NCI-H2196 treated with DMSO at 0.1 percent for 48 hours (cell line): ENCODE data around the gene CCL24.
"Not testable (repeated sequence)": the region's sequence is repeated elsewhere in the genome, so short reads cannot be mapped to it uniquely, and the experiment has no call there.

Source experiments
- DNase-seq: peaks from one replicate; lab custom pipeline; 2025; ENCODE audit not compliant: unreplicated experiment; lab: John Stamatoyannopoulos, UW

The CCL24 gene

DNA sequence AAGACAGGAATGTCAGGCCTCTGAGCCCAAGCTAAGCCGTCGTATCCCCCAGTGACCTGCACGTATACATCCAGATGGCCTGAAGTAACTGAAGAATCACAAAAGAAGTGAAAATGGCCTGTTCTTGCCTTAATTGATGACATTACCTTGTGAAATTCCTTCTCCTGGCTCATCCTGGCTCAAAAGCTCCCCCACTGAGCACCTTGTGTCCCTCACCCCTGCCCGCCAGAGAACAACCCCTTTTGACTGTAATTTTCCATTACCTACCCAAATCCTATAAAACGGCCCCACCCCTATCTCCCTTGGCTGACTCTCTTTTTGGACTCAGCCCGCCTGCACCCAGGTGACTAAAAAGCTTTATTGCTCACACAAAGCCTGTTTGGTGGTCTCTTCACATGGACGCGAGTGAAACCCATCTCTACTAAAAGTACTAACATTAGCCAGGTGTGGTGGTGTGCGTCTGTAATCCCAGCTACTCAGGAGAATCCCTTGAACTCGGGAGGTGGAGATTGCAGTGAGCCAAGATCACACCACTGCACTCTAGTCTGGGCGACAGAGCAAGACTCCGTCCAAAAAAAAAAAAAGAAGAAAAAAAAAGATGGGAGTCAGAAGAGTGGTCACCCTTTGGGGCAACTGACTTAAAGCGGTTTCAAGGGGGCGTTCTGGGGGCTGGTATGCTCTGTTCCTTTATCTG is 25.3 kb downstream of the CCL24 start:
- DNase-seq = not testable (repeated sequence)

DNA sequence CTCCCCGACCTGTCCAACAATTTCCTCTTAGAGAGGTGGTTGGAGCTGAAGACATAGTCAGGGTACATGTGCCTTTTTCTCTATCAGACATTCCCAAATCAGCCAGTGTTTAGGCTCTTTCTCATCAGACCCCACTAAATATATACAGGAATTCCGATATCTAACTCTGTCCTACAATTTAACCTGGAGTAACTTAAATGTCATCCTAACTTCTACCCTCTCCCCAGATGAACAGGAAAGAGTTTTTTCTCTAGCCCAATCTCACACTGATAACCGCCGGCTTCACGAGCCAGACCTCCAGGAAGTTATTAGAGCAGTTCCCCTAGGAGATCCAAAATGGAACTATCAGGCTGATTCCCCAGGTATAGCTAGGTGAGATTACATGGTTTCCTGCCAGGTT is 30.5 kb downstream of the CCL24 start:
- not testable (repeated sequence) for DNase-seq

DNA sequence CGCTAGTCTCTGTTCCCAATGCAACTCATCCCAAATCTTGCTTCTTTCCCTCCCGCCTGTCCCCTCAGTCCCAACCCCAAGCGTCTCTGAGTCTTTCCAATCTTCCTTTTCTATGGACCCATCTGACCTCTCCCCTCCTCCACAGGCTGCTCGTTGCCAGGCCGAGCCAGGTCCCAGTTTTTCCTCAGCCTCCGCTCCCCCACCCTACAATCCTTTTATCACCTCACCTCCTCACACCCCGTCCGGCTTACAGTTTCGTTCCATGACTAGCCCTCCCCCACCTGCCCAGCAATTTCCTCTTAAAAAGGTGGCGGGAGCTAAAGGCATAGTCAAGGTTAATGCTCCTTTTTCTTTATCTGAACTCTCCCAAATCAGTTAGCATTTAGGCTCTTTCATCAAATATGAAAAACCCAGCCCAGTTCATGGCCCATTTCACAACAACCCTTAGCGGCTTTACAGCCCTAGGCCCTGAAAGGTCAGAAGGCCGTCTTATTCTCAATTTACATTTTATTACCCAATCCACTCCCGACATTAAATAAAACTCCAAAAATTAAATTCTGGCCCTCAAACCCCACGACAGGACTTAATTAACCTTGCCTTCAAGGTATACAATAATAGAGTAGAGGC is 32.8 kb downstream of the CCL24 start:
- not testable (repeated sequence) for DNase-seq

DNA sequence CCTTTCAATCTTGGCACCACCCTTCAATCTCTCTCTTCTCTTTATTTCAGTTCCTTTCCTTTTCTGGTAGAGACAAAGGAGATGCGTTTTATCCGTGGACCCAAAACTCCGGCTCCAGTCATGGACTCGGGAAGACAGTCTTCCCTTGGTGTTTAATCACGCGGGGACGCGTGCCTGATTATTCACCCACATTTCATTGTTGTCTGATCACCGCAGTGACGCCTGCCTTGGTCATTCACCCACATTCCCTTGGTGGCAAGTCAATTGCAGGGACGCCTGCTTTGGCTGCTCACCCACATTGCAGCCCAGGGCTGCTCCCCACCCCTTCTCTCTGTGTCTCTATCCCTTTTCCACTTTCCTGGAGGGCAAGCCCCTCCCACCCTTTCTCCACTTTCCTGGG is 34.1 kb downstream of the CCL24 start:
- not testable (repeated sequence) for DNase-seq

DNA sequence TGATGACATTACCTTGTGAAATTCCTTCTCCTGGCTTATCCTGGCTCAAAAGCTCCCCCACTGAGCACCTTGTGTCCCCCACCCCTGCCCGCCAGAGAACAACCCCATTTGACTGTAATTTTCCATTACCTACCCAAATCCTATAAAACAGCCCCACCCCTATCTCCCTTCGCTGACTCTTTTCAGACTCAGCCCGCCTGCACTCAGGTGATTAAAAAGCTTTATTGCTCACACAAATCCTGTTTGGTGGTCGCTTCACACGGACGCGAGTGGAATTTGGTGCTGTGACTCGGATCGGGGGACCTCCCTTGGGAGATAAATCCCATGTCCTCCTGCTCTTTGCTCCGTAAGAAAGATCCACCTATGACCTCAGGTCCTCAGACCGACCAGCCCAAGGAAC is 34.6 kb downstream of the CCL24 start:
- not testable (repeated sequence) for DNase-seq

DNA sequence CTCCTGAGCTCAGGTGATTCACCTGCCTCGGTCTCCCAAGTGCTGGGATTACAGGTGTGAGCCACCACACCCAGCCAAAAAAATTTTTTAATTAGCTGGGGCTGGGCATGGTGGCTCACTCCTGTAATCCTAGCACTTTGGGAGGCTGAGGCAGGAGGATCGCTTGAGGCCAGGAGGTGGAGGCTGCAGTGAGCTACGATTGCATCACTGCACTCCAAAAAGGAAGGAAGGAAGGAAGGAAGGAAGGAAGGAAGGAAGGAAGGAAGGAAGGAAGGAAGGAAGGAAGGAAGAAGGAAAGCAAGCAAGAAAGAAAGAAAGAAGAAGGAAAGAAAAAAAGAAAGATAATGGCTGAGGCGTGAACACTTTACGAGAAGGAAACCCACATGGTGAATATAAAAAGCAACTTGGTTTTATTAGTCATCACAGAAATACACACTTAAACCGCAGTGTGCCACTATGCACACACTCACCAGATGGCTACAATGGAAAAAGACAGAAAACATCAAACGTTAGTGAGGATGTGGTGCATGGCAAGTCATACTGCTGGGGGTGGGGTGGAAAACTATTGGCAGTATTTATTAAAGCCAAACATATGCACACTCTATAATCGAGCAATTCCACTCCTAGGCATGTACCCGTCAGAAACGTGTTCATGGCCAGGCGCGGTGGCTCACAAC is 37.2 kb downstream of the CCL24 start:
- DNase-seq = no peak

DNA sequence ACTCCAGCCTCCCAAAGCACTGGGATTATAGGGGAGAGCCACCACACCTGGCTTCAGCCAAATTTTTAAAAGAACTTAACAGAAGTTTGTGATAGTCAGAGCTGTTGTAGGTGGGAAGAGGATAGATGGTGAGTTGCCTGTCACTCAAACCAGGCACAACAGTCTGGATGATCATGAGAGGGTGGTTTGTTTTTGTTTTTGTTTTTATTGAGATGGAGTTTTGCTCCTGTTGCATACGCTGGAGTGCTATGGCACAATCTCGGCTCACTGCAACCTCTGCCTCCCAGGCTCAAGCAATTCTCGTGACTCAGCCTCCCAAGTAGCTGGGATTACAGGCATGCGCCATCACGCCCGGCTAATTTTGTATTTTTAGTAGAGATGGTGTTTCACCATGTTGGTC is 39.6 kb downstream of the CCL24 start:
- DNase-seq = not testable (repeated sequence)

DNA sequence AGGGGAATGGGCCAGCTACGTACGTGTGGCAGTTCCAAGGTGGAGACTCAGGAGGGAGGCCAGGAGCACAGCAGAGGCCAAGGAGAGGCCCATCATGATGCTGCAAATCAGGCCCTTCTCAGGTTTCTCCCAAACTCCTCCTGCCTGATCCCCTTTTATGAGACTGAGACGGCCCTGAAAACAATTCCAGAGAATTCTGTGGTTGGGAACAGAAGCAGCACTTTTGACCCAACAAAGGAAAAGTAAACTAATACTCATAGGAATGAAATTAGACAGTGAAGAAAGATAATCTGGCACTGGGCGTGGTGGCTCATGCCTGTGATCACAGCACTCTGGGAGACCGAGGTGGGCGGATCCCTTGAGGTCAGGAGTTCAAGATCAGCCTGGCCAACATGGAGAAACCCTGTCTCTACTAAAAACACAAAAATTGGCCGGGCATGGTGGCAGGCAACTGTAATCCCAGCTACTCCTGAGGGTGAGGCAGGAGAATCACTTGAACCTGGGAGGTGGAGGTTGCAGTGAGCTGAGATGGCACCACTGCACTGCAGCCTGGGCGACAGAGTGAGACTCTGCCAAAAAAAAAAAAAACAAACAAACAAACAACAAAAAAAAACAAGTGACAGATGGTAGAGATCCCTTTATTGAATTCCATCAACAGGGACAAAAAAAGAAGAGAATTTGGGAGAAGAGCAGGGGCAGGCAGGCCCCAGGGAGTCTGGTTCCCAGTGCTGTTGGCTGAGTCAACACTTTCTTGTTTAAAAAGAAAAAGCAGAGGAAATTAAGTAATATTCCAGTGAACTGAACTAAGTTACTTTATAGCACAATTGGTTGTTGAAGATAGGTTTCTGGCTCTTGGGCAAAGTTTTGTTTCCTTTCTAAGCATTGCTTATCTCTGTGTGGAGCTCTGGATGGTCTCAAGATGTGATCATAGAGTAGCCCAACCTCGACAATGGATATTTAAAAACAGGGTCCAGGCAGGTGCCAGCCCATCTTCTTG is 41.2 kb downstream of the CCL24 start, which contains the start of gene CCL26:
TSS of gene CCL26 (minus strand) at position 131 of the 997 bp plus-strand sequence. CDS start at position 96, 35 bp downstream.
- no peak for DNase-seq

DNA sequence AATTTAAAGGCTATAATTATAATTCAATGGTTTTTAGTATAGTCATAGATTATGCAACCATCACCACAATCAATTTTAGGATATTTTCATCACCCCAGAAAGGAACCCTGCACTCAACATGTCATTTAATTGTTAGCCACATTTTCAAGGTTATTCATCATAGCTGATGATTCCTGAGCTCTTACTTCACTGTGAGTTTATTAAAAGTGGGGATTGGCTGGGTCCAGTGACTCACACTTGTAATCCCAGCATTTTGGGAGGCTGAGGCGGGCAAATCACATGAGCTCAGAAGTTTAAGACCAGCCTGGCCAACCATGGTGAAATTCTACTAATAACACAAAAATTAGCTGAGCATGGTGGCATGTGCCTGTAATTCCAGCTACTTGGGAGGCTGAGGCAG is 42.4 kb downstream of the CCL24 start:
- no peak for DNase-seq

DNA sequence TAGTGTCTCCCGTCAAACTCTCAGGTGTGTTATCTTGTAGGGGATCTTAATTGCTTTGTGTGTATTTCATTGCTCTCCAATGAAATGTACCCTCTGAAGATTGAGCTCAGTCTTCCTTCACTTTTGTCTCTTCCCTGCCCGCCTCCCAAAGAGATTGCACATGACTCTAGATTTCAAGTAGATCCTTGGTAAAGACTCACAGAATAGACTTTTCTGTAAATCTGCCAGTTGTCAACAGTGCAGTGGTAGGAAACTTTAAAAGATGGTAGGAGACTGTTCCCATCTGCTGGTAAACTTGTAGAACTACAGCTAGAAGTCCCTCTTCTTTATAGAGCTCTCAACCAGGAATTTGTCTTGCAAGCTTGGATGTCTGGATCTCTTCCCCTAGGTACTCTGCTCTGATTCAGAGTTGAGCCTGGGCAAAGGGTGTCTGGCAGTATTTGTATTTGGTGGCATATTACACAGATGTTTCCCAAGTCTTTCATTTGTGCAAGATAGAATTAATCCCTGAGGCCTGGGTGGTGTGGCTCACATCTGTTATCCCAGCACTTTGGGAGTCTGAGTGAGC is 51.2 kb downstream of the CCL24 start:
- peak; percentile 52 for DNase-seq

DNA sequence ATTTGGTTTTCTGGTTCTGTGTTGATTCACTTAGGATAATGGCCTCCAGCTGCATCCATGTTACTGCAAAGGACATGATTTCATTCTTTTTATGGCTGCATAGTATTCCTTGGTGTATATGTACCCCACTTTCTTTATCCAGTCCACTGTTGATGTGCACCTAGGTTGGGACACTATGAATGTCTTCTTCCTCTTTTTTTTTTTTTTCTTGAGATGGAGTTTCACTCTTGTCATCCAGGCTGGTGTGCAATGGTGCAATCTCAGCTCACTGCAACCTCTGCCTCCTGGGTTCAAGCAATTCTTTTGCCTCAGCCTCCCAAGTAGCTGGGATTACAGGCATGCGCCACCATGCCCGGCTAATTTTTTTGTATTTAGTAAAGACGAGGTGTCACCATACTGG is 51.8 kb downstream of the CCL24 start:
- DNase-seq = not testable (repeated sequence)
